Brain microvascular endothelial cell (primary cell): ENCODE measurements around the gene CPVL.

Experiments
- DNase-seq: peaks from one replicate; pipeline ENCODE4 v3.0.0-alpha.2; 2020
- H3K27ac ChIP-seq: fragments of 250-450 bp; sonication (Bioruptor Pico); 2 replicates; pipeline ENCODE4 v1.5.1; 2020; ENCODE audit warnings: mild to moderate bottlenecking, moderate library complexity
- H3K27me3 ChIP-seq: fragments of 250-450 bp; sonication (Bioruptor Pico); replicated peaks from 2 replicates; pipeline ENCODE4 v1.5.1; 2020; ENCODE audit warnings: mild to moderate bottlenecking
- H3K36me3 ChIP-seq: fragments of 250-450 bp; sonication (Bioruptor Pico); replicated peaks from 2 replicates; pipeline ENCODE4 v1.5.1; 2020; ENCODE audit warnings: mild to moderate bottlenecking
- H3K4me3 ChIP-seq: 2 replicates; pipeline ENCODE4 v1.5.1; 2011; ENCODE audit warnings: low read depth, mild to moderate bottlenecking, control low read depth, low read length, moderate library complexity
- CTCF ChIP-seq: IDR thresholded peaks from 2 replicates; pipeline ENCODE4 v1.5.1; 2011; ENCODE audit warnings: low read depth, mild to moderate bottlenecking, moderate library complexity, low read length, control low read depth, inconsistent platforms; ENCODE audit errors: missing control alignments
- in situ Hi-C: cut with HindIII; loops from 2 replicates; pipeline ENCODE4 v1.10.0; 2017; ENCODE audit warnings: low sequenced_read_pairs, low pct_ligation_motif_present

The CPVL gene

DNA sequence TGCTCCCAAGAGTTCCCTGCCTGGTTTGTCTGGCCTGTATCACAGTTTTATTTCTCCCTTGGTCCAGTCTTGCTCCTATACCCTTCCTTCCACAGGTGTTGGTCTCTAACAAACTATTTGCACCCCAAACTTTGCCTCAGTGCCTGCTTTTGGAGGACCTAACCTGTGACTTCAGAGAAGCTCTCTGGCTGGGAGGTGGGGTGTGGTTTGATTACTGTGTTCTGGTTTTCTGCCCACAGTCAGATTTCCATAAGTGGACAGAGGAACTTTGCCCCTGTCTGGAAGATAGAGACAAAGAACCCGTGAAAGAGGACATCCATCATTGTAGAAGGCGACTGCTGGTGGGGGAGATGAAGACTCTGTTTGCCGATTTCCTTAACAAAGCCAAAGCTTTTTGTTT, 132.4 kb downstream of the CPVL start:
- TF ChIP-seq CTCF: no peak
- Histone ChIP-seq H3K27me3 (no peaks in the 10 kb centered on the region), H3K4me3 (no peak overlapping the region), H3K36me3 (no peaks in the 10 kb centered on the region), H3K27ac (no peak overlapping the region)
- DNase-seq: no peak
- in situ Hi-C loops: no loop called here

DNA sequence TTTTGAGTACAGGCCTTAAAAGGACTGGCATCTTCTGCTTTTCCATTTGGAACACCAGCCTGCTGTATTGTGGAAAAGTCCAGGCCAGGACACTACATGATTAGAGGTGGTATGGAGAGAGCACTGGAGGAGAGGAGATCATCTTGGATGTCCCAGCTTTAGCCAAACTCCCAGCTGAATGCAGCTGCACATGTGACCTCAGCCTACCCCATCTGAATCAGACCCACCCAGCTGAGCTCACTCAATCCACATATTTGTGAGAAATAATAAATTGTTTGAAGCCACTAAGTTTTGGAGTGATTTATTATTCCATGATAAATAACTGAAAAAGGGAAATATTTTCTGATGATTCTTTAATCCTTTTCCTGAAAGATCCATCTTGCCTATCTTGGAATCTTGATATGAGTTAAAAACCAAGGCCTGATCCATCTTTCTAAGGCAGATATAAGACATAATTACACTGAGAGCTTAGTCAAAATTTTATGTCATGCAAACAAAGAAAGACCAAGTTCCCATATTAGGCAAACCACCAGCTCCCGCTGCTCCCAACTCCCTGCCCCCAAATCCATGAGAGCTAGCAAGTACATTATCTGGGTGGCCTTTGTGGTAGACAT, 133.1 kb downstream of the CPVL start:
- no peaks in the 10 kb centered on the region for H3K27me3 ChIP-seq
- H3K36me3 ChIP-seq: no peaks in the 10 kb centered on the region
- in situ Hi-C loops: no loop called here
- H3K4me3 ChIP-seq: no peak overlapping the region
- H3K27ac ChIP-seq: no peak overlapping the region
- DNase-seq: no peak
- TF ChIP-seq CTCF: no peak

- Histone ChIP-seq H3K27me3 (no peaks in the 10 kb centered on the region), H3K36me3 (no peaks in the 10 kb centered on the region), H3K4me3 (no peak overlapping the region), H3K27ac (no peak overlapping the region)
- no peak for TF ChIP-seq CTCF
- DNase-seq: no peak
- in situ Hi-C loops: no loop called here
Measured at GRCh38 chr7:29009947-29010346, 136.4 kb downstream of the CPVL start.

GRCh38 chr7:29008590-29008989, 137.7 kb downstream of the CPVL start:
- no peak overlapping the region for H3K27ac ChIP-seq
- no peak for TF ChIP-seq CTCF
- DNase-seq: no peak
- H3K4me3 ChIP-seq: no peak overlapping the region
- H3K36me3 ChIP-seq: no peaks in the 10 kb centered on the region
- no peaks in the 10 kb centered on the region for H3K27me3 ChIP-seq
- in situ Hi-C loops: no loop called here

- H3K36me3 ChIP-seq: no peaks in the 10 kb centered on the region
- no peak overlapping the region for H3K4me3 ChIP-seq
- no peaks in the 10 kb centered on the region for H3K27me3 ChIP-seq
- in situ Hi-C loops: no loop called here
- no peak for DNase-seq
- TF ChIP-seq CTCF: no peak
- H3K27ac ChIP-seq: no peak overlapping the region
Measured at GRCh38 chr7:29007127-29007526, 139.2 kb downstream of the CPVL start.

GRCh38 chr7:29005829-29006228, 140.5 kb downstream of the CPVL start:
- DNase-seq: peak; percentile 22
- Histone ChIP-seq H3K36me3 (no peaks in the 10 kb centered on the region), H3K27me3 (no peaks in the 10 kb centered on the region), H3K4me3 (no peak overlapping the region), H3K27ac (no peak overlapping the region)
- no peak for TF ChIP-seq CTCF
- in situ Hi-C loops: no loop called here
